DMS114 treated with DMSO at 0.1 percent for 48 hours (cell line): ENCODE data around the gene PTPRN2.
"Not testable (repeated sequence)": the region's sequence is repeated elsewhere in the genome, so short reads cannot be mapped to it uniquely, and the experiment has no call there.

ENCODE experiments used
- DNase-seq: peaks from one replicate; lab custom pipeline; 2025; ENCODE audit not compliant: unreplicated experiment; lab: John Stamatoyannopoulos, UW

PTPRN2 gene

DNA sequence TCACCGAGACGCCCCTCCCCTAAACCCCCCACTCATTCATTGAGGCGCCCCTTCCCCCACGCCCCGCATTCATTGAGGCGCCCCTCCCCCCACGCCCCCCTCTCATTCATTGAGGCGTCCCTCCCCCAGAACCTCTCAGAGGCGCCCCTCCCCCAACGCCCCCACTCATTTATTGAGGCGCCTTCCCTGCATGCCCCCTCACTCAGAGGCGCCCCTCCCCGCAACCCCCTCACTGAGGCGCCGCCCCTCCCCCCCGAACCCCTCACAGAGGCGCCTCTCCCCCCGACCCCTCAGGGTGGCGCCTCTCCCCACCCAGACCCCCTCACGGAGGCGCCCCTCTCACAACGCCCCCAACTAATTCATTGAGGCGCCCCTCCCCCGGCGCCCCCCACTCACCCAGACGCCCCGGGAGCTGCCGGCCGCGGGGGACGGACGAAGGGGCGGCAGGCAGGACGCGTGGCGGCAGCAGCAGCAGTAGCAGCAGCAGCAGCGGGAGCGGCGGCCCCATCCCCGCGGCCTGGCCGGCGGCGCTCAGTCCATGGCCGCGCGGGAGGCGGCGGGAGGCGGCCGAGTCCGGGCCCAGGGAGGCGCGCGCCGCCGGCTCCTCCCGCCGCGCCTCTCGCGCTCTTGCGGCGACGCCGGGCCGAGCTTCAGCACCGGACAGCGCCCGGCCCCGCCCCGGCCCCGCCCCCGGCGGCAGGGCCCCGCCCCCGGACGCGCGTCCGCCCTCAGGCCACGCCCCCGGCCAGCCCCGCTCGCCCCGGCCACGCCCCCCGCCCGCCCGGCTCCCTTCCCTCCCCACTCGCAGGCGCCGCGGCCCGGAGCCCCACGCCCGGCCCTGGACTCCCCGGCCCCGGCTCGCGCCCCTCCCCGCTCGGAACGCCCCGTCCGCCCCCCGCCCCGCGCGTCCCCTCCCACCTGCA, at the start of gene PTPRN2:
PTPRN2 (minus strand) TSS at position 662 of the 923 bp plus-strand sequence.
- DNase-seq, result peak; percentile 7

DNA sequence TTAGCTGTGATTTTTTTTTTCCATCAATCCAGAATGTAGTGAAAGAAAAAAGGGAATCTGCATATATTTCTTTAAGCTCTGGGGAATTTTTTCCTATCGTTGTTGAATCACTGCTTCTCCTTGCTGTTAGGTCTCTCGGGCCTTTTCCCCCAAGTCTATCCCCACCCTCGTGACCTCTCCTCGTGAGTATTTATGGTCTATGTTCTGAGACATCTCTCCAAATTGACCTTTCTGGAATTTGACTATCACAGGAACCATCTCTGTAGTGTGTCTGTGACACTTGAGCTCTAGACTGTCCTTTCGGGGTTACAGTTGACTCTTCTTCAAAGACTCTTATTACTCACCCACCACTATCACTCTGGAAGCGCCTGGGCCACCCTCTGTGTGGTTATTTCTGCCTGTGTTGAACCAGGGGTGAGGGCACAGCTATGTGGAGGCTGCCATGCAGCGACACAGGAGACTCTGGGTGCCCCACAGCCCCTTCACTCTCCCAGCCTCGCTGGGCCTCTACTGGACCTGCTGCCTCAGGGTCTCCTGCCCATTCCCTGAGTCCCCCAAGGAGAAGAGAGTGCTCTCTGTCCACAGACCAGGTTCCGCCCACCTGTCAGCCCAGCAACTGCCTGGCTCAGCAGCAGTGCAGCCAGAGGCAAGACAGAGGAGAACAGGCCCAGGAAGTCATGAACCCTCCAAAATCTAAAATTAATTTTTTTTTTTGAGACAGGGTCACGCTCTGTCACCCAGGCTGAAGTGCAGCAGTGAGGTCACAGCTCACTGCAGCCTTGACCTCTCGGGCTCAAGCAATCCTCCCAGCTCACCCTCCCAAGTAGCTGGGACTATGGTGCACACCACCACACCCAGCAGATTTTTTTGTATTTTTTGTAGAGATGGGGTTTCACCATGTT, 45.7 kb upstream of the PTPRN2 start:
- no peak for DNase-seq

DNA sequence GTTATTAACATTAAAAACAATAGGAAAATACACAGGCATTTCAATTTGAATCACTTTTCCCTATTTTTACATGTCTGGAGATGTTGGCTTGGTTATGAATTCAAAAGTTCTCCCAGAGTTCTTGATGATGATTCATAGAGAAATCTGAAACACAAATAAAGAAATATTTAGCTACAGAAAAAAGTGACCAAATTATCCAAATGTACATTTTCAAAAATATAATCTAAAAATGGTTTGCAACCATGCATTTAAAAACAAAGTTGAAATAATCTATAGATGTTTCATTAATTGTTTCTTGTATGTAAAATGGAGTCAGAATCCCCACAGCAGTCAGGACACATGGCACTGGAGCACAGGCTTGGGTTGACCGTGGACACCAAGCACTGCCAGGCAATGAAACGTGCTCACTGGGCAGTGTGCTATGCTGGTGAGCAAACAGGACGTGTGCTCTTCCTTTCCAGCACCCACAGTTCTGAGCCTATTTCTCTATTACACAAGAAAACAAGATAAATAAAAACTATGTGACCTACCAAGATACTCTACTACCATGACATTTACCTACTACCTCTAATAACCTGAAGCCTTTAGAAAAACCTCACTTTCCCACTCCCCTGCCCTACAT, 44.1 kb upstream of the PTPRN2 start:
- no peak for DNase-seq

DNA sequence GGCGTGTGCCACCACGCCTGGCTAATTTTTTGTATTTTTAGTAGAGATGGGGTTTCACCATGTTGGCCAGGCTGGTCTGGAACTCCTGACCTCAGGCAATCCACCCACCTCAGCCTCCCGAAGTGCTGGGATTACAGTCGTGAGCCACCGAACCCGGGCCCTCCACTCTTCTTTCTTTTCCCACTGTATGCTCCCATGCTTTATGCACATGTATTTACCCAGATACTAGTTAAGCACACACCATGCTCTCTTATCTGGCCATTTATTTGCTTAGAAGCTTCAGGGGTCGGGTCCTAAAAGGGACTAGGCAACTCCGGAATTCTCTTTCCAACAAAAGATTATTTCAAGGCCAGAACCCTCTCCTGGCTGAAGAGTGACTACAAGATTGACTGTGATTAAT, 38.7 kb upstream of the PTPRN2 start:
- not testable (repeated sequence) for DNase-seq

DNA sequence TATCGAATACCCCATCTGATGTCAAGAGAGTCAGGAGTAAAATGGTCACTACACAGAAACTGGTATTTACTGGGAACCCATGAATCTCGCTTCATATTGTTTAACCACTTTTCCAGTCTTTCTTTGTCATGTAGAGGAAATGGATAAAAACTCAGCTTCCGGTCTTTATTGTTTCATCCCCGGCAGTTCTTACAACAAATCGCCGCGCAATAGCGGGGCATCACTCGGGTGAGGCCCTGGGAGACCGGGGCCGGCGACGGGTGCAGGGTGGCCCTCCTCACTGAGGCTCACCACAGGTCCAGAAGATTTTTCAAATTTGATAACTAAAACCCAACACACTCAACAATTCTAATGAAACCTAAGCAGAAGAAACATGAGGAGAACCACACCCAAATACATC, 35.6 kb upstream of the PTPRN2 start:
- DNase-seq, result no peak

DNA sequence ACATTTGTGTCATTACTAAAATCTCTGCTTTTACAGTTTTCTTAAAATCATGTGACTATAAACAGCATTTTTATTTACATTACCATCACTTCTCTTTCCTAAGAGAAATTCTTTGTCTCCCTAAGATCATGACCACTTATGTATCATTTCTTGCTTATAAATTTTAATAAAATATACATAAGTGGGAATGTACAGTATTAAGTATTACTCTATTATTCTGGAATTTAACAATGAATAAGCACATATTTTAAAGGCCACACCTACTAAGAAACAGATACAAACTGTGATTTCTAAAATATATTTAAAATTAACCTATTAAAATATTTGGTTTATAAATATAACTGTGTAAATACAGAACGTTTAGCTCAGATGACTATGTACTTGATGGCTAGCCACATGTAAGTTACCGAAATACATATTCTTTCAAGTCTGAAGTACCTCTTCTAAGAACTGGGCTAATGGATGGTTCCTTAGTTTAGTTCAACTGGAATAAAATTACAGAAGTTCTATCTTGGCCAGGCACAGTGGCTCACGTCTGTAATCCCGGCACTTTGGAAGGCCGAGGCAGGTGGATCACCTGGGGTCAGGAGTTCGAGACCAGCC, 33.3 kb upstream of the PTPRN2 start:
- DNase-seq, result no peak

DNA sequence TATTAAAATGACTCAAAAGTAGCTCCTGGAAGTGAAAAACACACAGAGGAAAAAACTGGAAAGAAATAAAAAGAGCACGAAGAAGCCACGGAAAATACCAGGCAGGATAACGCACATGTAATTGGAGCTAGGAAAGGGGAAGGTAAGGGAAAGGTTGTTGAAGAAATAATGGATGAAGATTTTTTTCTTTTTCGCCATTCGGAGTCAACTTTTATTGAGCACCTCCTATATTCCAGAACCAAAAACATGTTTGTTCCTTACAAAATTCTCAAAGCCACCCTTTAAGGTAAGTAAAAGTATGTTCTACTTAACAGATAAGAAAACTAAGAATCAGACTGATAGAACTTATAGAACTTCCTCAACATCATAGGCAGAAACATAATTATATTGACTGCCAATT, 32.8 kb upstream of the PTPRN2 start:
- no peak for DNase-seq

DNA sequence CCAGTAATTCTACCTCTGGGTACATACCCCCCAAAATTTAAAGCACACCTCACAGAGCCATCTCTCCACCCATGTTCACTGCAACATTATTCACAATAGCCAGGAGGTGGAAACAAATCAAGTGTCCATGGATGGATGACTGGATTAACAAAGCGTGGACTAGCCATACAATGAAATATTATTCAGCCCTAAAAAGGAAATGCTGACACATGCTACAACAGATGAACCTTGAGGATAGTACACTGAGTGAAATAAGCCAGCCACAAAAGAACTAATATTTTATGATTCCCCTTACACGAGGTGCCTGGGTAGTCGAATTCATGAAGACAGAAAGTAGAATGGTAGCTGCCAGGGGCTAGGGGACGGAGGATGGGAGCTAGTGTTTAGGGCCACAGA, 31.1 kb upstream of the PTPRN2 start:
- DNase-seq, result no peak

DNA sequence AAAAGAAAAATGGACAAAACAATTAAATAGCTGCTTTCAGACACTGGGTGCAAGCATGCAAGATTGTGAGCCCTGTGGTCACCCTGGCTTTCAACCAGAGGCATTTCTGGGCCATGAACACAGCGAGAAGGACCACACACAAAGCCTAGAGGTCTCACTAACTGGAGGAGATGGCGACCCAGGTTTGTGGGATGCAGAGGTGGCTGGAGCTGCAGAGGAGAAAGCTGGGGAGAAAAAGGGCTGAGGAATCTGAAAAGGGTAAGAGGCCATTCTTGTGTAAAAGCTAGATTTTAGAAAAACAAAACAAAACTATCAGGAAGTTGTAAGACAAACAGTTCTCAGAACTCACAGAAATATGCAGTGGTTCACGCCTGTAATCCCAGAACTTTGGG, 30.1 kb upstream of the PTPRN2 start:
- no peak for DNase-seq

DNA sequence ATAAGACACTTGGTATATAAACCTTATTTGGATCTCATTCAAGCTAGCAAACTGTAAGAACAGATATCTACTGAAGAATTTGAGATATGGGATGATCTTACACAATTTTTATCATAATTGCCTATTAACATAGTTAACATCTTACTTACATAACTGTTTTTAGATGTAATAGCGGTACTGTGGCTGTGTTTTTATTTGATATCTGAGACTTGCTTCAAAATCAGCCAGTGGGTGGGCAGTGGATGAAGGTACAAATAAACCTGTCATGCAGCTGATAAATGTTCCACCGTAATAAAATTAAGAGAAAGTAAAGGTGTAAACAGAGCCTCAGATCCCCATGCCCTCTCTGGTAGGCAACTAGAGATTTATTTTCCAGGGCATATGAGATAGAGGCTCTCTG, 28.4 kb upstream of the PTPRN2 start:
- DNase-seq, result no peak

DNA sequence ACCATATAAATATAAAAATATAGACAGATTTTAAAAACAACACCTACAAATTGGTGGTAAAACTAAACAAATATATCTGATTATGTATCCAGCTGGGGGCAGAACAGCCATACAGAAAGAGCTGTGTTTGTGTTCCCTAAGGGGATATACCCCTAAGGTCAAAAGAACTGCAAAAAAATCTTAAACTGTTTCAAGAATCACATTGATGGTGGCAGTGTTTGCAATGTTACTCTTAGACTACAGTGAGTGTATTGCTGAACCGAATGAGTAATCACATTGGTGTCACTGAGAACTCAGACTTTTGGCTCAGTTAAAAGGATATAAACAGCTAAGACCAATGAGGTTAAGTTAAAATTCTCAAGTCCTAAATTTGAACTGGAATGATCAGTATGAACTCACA, 27.1 kb upstream of the PTPRN2 start:
- DNase-seq, result no peak

DNA sequence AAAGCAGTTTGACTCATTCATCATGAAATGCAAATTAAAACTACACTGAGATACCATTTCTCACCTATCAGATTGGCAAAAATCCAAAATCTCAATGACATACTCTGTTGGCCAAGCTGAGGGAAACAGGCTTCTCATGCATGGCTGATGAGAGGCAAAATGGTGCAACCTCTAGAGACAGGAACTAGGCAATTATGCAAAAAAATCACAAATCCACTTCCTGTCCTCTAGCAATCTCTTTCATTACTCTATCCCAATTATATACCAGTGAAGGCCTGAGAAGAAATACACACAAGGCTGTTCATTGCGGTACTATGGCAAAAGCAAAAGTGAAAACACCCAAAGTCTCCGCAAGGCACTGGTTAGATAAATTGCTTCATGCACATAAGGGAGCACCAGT, 25.9 kb upstream of the PTPRN2 start:
- no peak for DNase-seq

DNA sequence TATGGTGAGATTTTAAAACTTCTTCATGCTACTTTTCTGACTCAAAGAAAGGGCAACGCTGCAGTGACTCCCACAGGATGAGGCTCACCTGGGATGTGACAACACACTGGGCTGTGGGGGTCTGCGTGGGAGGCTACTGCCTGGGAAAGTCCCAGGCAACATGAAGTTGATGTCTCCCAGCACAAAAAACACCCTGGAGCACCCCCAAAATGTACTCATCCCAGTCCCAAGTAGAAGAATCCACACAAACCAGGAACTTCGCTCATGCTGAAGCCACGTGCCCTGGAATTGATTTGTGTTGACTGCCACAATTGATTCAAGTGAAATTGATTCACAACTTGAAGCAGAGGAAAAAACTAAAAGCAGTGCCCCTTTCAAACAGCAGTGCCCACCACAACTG, 24.9 kb upstream of the PTPRN2 start:
- no peak for DNase-seq

DNA sequence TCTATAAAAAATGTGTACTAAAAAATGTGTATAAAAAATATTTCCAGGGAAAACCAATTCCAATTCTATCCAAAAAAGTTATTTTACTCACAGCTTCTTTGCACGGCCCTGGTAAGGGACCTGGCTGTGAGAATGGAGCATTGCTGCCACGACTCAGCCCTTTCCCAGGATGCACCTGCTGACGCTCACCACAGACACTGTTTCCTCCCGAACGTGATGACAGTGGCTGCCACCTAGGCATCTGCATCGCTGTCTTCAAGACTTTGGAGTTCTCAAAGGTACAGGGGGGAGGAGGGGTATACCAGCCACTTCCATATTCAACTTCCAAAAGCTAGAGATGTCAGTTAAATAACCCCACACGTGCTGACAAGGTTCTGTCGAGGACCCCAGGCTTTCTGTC, 23.9 kb upstream of the PTPRN2 start:
- DNase-seq, result no peak

DNA sequence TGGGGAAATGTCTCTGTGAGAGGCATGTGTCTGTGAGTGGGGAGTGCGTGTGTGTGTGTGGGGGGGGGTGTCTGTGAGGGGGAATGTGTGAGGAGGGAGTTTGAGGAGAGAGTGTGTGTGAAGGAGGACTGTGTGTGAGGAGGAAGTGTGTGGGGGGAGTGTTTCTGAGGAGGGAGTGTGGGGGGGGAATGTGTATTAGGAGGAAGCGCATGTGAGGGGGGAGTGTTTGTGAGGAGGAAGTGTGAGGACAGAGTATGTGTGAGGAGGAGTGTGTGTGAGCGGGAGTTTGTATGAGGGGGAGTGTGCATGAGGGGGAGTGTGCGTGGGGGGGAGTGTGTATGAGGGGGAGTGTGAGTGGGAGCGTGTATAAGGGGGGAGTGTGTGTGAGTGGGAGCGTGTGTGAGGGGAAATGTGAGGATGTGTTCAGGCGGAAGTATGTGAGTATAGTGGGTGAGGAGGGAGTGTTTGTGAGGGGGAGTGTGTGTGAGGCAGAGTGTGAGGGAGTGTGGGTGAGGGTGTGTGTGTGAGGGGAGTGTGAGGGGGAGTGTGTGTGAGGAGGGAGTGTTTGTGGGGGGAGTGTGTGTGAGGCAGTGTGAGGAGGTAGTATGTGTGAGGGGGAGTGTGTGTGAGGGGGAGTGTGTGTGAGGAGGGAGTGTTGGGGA, 21.8 kb upstream of the PTPRN2 start:
- DNase-seq, result no peak

DNA sequence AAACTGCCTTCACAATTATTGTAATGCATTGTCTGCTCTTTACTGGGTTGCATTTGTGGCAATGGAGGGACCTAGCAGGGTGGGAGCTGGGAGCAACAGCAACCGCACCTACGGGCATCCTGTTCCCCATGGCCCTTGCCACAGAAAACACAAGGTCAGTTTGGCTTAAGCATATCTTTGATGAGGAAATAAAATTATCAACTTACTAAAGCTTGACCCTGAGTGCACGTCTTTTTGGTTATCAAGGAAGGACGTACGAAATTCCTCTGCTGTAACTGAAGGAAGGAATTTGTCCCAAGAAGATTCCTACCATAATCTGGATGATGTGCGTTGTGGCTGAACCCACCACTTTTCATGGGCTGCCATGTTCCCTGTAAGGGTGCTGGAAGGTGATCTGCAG, 19.9 kb upstream of the PTPRN2 start:
- DNase-seq, result no peak

DNA sequence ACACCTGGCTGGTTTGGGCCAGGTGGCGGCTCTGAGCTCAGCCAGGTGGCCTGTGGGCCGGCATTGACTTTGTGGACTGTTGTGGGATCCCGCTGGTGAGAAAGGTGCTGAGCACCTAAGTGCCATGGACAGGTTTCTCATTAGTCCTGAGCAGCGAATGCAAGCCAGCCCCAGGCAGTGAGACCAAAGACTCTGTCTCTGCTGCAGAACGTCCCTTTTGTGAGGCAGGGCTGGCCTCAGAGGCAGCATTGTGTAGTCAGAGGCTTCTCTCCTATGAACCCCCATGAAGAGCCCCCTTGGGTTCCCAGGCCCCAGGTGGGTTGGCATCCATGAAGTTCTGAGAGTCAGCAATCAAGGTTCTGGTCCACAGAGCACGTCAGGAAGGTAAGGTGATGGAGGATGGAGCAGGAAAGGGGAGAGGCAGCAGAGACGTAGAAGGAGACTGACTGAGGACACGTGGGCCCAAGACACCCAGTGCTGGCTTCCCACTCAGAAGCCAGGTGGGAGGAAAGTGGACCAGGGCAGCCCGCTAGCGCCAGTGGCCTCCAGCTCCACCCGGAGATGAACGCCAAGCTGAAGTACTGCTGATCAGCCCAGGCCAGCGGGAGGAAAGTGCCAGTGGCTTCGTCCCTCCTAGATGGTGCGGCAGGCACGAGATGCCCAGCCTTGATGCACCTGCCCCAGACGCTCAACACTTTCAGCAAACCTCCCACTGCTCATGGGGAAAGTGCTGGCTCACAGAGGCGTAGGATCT, 19.2 kb upstream of the PTPRN2 start:
- no peak for DNase-seq

DNA sequence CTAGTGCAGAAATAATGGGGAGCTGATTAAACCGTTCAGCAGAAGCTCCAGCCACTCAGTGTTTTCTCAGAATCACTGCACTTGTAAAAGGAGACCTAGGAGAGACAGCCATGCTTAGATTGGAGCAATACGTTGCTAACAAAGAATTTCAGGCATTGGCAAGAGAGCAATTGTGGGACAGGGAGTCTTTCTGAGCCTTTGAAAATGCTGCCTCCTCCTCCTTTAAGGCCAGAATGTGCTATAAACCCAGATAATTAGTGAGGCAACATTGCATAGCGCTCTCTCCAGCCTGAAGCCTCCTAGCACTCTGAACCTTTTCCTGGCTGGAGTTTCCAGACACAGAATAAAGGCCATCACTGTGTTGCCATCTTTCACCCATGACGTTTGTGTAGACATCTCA, 18.5 kb upstream of the PTPRN2 start:
- no peak for DNase-seq

DNA sequence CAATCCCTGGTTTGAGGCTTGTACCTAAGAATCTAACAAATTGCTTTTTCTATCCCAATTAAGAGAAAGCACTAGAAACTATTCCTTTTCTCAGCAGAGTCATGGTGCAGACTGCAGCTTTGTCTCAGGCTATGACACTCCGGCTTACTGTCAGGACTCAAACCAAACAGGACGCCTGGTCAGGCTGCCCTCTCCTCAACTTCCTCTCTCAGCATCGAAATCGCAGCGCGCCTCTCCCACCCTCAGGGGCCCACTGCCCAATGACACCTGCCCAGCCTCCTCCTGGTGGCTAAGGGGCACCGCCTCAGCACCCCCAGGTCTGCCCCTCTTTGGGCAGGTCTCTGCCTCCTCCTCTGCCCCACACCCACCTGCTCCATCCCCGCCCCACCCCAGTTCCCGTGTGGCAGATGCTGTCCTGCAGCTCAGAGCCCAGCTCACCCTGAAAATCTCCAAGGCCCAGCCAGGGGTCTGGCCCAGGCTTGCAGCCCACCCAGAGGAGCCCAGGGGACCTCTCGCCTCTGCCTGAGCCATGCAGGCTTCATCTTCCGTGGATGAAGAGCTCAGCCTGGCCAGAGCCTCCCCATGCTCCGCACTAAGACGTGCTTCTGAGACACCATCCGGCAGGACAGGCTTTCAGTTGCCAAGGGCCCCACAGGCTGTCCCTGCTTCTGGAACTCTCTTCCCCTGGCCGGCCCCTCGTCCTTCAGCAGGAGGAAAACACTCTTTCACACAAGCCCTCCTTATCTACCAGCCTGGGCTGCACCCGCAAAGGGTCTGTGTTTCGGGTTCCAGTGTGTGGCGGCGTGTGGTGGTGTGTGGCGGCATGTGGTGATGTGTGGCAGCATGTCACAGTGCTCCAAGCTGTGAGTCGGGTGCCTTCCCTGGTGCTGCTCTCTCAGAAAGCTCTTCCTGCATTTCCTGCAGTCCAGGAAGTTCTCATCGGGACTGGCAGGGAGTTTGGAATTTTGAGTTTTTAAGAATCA, 16.4 kb upstream of the PTPRN2 start:
- DNase-seq, result no peak
